ENCODE measurements around the gene MAP2K3.
A peak's percentile ranks its signal among the peaks of the same experiment; 100 is the strongest.
"Not testable (repeated sequence)": the region's sequence is repeated elsewhere in the genome, so short reads cannot be mapped to it uniquely, and the experiment has no call there.

The MAP2K3 gene

DNA sequence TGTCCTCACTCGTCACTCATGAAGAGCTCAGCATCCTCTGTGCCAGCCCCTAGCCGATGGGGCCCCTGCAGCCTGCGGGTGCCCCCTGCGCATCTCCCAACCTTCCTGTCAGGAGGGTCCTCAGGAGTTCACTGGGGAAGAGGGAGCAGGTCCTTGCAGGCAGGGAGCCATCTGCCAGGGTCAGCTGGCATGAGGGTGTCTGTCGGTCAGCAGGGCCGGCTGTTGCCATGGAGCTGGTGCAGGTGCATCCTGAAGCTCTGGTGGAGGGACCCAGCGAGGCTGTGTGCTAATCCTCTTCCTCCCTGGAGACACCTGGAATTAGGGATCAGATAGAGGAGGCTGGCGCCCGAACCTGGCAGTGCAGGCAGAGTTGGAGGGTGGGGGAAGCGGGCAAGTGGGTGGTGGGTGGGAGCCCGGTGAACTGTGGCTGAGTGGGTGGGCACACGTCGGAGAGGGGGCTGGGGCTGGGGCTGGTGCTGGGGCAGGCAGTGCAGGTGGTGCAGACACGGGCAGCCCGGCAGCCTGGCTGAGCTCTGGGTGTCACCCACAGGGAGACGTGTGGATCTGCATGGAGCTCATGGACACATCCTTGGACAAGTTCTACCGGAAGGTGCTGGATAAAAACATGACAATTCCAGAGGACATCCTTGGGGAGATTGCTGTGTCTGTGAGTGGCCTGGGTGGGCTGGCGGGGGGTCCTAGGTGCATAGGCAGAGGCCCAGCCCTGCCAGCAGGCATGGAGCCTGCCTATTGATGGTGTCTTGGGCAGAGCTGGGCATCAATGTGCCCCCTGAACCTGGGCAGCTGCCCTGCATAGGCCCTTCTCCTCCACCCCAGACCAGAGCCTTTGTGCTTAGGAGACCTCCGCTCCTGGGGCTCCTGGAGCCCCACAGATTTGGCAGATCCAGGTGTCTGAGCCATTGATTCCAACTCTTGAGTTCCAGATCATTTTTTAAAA is 17.4 kb downstream of the MAP2K3 start:
- no peaks in the 10 kb centered on the region for H3K9me3 ChIP-seq
- H3K4me3 ChIP-seq (ENCODE audit: low read depth in 1 of 2, low read length in 1 of 2) = no peak overlapping the region
- TF ChIP-seq, protein P1, sequence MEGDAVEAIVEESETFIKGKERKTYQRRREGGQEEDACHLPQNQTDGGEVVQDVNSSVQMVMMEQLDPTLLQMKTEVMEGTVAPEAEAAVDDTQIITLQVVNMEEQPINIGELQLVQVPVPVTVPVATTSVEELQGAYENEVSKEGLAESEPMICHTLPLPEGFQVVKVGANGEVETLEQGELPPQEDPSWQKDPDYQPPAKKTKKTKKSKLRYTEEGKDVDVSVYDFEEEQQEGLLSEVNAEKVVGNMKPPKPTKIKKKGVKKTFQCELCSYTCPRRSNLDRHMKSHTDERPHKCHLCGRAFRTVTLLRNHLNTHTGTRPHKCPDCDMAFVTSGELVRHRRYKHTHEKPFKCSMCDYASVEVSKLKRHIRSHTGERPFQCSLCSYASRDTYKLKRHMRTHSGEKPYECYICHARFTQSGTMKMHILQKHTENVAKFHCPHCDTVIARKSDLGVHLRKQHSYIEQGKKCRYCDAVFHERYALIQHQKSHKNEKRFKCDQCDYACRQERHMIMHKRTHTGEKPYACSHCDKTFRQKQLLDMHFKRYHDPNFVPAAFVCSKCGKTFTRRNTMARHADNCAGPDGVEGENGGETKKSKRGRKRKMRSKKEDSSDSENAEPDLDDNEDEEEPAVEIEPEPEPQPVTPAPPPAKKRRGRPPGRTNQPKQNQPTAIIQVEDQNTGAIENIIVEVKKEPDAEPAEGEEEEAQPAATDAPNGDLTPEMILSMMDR (IDR thresholded peaks at IDR 0.05) = no peak
- no peaks in the 10 kb centered on the region for H3K4me1 ChIP-seq (ENCODE audit: control insufficient read depth in 1 of 2, insufficient read depth in 1 of 2, low read depth in 1 of 2, low read length in 1 of 2)
- peak overlapping the region; percentile 6 for H3K27ac ChIP-seq
- H3K36me3 ChIP-seq = peaks cover 98% of the 10 kb centered on the region
- H3K27me3 ChIP-seq = no peaks in the 10 kb centered on the region

DNA sequence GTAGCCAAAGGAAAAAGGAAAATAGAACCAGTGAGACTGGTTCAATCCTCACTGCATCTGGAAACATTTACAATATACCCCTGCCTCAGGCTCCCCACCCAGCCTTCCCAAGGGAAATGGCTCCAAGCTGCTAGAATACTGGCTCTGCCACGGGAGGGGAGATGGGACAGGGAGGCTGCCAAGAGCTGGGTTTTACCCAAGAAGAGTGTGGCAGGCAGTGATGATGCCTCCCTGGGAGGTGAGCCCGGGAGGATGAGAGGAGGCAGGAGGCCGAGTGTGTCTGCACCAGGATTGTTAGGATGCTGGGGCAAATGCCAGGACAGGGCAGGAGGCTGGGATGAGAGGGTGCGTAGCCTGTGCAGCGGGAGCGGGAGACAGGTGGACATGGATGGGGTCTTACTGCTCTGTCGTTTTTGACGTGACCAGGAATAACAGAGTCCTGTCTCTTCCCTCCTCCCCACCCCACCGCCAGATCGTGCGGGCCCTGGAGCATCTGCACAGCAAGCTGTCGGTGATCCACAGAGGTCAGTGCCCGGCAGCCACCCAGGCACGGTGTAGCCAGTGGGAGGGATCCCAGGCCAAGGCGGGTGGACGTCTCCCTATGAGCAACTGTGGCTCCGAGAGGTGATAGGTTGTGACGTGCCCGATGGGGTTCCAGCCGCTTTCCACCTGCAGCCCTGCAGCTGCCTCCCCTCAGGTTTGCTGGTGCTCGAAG is 18.4 kb downstream of the MAP2K3 start:
- H3K9me3 ChIP-seq = no peaks in the 10 kb centered on the region
- H3K36me3 ChIP-seq = peaks cover 93% of the 10 kb centered on the region

DNA sequence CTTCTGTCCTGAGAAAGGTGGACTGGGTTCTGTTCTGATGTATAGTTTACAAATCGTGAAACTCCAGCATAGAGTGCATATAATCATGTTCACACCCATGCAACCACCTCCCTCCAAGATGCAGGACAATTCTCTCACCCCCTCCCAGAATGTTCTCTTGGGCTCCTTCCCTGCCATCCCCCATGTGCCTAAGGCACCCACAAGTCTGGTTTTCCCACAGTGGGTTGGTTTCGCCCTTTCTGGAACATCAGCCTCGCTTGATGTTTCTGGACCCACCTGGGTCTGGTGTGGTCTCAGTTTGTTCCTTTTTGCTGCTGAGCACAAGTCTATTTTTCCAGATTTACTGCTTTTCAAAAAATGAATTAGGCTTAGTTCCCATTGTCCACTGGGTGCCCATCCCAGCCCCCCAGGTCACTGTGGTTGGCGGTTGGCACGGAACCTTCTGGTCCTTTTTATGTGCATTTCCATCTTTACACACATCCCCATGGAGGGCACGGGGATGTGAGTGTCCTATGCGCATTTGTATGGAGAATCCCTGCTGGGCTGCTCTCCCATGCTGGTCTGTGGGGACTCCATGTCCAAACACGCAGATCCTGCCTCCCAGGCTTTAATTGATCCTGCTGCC is 19.0 kb downstream of the MAP2K3 start:
- TF ChIP-seq, protein P1 (IDR thresholded peaks at IDR 0.05) = no peak
- Histone ChIP-seq H3K27ac (no peak overlapping the region), H3K36me3 (peaks cover 93% of the 10 kb centered on the region), H3K9me3 (no peaks in the 10 kb centered on the region), H3K4me3 (ENCODE audit: low read depth in 1 of 2, low read length in 1 of 2) (no peak overlapping the region), H3K27me3 (no peaks in the 10 kb centered on the region), H3K4me1 (ENCODE audit: control insufficient read depth in 1 of 2, insufficient read depth in 1 of 2, low read depth in 1 of 2, low read length in 1 of 2) (no peaks in the 10 kb centered on the region)

More for the DNA sequence above, 18.4 kb downstream of the MAP2K3 start:
- Histone ChIP-seq H3K4me3 (ENCODE audit: low read depth in 1 of 2, low read length in 1 of 2) (no peak overlapping the region), H3K27ac (no peak overlapping the region), H3K27me3 (no peaks in the 10 kb centered on the region), H3K4me1 (ENCODE audit: control insufficient read depth in 1 of 2, insufficient read depth in 1 of 2, low read depth in 1 of 2, low read length in 1 of 2) (no peaks in the 10 kb centered on the region)
- TF ChIP-seq, protein P1 (IDR thresholded peaks at IDR 0.05) = no peak

DNA sequence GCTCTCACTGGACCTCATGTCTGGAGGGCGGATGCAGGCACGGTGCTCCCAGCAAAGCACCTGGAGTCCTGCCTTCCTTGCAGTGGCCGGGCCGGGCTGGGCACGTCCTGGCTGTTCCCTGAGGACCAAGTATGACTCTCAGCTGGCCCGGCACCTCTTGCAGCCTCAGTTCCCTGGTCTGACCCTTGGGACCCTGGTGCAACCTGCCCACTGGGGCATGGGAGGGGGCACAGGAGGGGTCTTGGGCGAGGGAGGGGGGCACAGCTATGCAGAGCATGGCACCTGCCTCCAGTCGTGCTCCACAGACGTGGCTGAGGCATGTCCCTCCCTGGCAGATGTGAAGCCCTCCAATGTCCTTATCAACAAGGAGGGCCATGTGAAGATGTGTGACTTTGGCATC is 19.6 kb downstream of the MAP2K3 start:
- Histone ChIP-seq H3K4me1 (ENCODE audit: control insufficient read depth in 1 of 2, insufficient read depth in 1 of 2, low read depth in 1 of 2, low read length in 1 of 2) (no peaks in the 10 kb centered on the region), H3K36me3 (peaks cover 93% of the 10 kb centered on the region), H3K27me3 (no peaks in the 10 kb centered on the region), H3K27ac (no peak overlapping the region), H3K9me3 (no peaks in the 10 kb centered on the region), H3K4me3 (ENCODE audit: low read depth in 1 of 2, low read length in 1 of 2) (no peak overlapping the region)
- TF ChIP-seq, protein P1 (IDR thresholded peaks at IDR 0.05) = no peak

DNA sequence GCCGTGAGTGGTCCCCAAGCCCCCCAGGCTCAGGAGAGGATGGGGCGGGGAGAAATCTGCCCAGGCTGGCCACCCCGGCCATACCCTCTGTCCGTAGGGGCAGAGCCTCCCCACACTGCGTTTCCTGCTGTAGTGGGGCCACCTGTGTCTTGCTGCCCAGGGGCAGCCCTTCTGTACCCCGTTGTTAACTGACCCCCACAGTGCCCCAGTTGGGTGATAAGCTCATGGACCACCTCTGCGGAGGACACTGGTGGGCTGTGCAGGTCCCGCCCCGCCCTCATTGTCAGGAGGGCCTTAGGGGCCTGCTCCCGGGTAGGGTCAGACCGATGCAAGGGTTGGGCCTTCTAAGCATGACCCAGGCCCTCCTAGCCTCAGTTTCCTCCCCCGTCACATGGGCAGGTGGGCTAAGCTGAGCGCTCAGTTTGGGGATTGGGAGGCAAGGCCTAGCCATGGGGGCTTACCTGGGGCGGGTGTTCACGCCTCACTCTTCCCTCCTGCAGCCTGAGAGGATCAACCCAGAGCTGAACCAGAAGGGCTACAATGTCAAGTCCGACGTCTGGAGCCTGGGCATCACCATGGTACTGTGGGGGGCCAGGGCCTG is 20.1 kb downstream of the MAP2K3 start:
- H3K36me3 ChIP-seq = peaks cover 93% of the 10 kb centered on the region
- H3K9me3 ChIP-seq; H3K4me1 ChIP-seq (ENCODE audit: control insufficient read depth in 1 of 2, insufficient read depth in 1 of 2, low read depth in 1 of 2, low read length in 1 of 2); H3K27ac ChIP-seq; H3K27me3 ChIP-seq; H3K4me3 ChIP-seq (ENCODE audit: low read depth in 1 of 2, low read length in 1 of 2): not testable (repeated sequence)

DNA sequence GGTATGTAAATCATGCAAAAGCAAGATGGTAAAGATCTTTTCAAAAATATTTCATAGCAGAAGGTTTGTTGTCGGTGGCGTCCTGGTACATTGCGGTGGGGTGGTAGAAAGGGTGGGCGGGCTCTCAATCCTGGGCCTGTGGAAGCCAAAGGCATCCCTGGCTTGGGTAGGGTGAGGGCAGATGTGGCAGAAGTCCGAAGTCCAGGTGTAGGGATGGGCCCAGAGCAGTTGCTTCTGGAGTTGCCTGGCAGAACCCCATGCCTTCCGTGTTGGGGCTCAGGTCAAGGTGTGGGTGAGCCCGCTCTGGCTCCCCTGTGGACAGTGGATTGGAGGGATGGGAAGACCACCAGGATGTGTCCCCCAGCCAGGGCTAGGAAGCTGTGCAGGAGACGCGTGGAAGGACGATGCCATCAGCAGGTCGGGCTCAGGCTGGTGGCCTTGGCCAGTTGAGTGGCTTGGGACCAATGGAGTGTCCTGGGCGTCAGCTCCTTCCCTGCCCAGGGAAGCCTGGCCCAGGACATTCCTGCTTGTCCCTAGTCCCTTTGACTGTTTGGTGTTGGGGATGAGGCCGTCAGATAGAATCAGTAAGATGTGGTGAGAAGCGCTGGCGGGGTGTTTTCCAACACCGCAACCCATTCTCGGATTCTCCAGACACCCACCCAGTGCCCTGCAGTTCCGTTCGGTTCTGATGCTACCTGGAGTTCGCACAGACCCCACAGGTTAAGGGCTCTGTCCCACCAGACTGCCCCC is 21.1 kb downstream of the MAP2K3 start:
- not testable (repeated sequence) for H3K27ac ChIP-seq; H3K9me3 ChIP-seq; H3K27me3 ChIP-seq; H3K4me1 ChIP-seq (ENCODE audit: control insufficient read depth in 1 of 2, insufficient read depth in 1 of 2, low read depth in 1 of 2, low read length in 1 of 2); H3K4me3 ChIP-seq (ENCODE audit: low read depth in 1 of 2, low read length in 1 of 2)
- peaks cover 93% of the 10 kb centered on the region for H3K36me3 ChIP-seq

DNA sequence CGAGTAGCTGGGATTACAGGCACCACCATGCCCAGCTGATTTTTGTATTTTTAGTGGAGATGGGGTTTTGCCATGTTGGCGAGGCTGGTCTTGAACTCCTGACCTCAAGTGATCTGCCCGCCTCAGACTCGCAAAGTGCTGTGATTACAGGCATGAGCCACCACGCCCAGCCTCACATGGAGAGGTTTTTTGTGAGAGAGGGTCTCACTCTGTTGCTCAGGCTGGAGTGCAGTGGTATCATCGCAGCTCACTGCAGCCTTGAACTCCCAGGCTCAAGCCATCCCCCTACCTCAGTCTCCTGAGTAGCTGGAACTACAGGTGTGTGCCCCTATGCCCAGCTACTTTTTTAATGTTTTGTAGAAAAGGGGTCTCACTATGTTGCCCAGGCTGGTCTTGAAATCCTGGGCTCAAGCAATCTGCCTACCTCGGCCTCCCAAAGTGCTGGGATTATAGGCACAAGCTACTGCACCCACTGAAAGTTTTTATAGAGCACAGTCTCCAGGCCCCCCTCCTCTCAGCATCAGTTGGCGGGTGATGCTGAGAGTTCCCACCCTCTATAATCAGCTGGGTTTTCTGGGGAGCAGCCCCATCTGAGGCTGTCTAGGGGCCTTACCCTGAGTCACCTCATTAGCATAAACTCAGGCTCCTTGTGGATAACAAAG is 22.2 kb downstream of the MAP2K3 start:
- not testable (repeated sequence) for H3K9me3 ChIP-seq; H3K4me3 ChIP-seq (ENCODE audit: low read depth in 1 of 2, low read length in 1 of 2); H3K27me3 ChIP-seq; H3K4me1 ChIP-seq (ENCODE audit: control insufficient read depth in 1 of 2, insufficient read depth in 1 of 2, low read depth in 1 of 2, low read length in 1 of 2)
- Histone ChIP-seq H3K27ac (peak overlapping the region; percentile 25), H3K36me3 (peaks cover 93% of the 10 kb centered on the region)

DNA sequence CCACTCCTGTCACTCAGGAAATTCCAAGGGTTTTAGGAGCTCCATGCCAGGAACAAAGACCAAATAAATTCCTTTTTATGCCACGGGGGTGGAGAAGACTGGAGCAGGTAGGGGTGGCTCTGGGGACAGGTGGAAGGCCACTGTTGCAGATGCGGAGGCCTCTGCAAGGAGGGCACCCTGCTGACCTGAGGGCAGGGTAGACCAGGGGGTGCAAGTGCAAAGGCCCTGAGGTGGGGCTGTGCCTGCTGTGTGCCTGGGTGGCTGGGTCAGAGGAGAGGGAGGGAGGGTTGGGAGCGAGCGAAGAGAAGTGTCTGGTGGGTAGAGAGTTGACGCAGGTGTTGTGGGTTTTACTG is 22.7 kb downstream of the MAP2K3 start:
- H3K27me3 ChIP-seq; H3K9me3 ChIP-seq; H3K4me1 ChIP-seq (ENCODE audit: control insufficient read depth in 1 of 2, insufficient read depth in 1 of 2, low read depth in 1 of 2, low read length in 1 of 2); H3K27ac ChIP-seq; H3K4me3 ChIP-seq (ENCODE audit: low read depth in 1 of 2, low read length in 1 of 2): not testable (repeated sequence)
- peaks cover 93% of the 10 kb centered on the region for H3K36me3 ChIP-seq

Data from neutrophil (primary cell).